ENCODE results near the gene NDRG4.

Gene NDRG4

GRCh38 chr16:58499615-58500351 is at the start of gene NDRG4:
TSS of gene NDRG4 (plus strand) at chr16:58500143. CDS start at chr16:58500249, 106 bp downstream.
- DNase-seq, result peak; percentile 48 to 65

- DNase-seq, result no peak
These were observed 49.4 kb upstream of the NDRG4 start for GRCh38 chr16:58450590-58450989.

- DNase-seq, result no peak
These were observed 48.7 kb upstream of the NDRG4 start for GRCh38 chr16:58451265-58451689.

- DNase-seq, result no peak
These were observed 48.0 kb upstream of the NDRG4 start for GRCh38 chr16:58451945-58452401.

- no peak for DNase-seq
These were observed 47.3 kb upstream of the NDRG4 start for GRCh38 chr16:58452640-58453039.

- DNase-seq, result no peak
These were observed 45.8 kb upstream of the NDRG4 start for GRCh38 chr16:58454178-58454577.

- DNase-seq, result no peak
These were observed 45.1 kb upstream of the NDRG4 start for GRCh38 chr16:58454856-58455255.

- DNase-seq, result no peak
These were observed 44.2 kb upstream of the NDRG4 start for GRCh38 chr16:58455750-58456149.

- no peak for DNase-seq
These were observed 43.8 kb upstream of the NDRG4 start for GRCh38 chr16:58456193-58456592.

GRCh38 chr16:58458606-58459343 is 41.2 kb upstream of the NDRG4 start:
- DNase-seq, result no peak

GRCh38 chr16:58459344-58460218 is 40.4 kb upstream of the NDRG4 start:
- DNase-seq, result peak; percentile 62 to 78

GRCh38 chr16:58460219-58460610 is 39.7 kb upstream of the NDRG4 start:
- no peak for DNase-seq

- DNase-seq, result no peak
These were observed 38.9 kb upstream of the NDRG4 start for GRCh38 chr16:58461056-58461455.

GRCh38 chr16:58461640-58462039 is 38.3 kb upstream of the NDRG4 start:
- no peak for DNase-seq

- DNase-seq, result no peak
These were observed 37.9 kb upstream of the NDRG4 start for GRCh38 chr16:58462089-58462488.

GRCh38 chr16:58462499-58462996 is 37.4 kb upstream of the NDRG4 start:
- no peak for DNase-seq

- peak in 1 of 2 experiments; percentile 29 for DNase-seq
These were observed 36.7 kb upstream of the NDRG4 start for GRCh38 chr16:58462997-58463941.

GRCh38 chr16:58464047-58464915 is 35.7 kb upstream of the NDRG4 start:
- DNase-seq, result peak in 1 of 2 experiments; percentile 32

- DNase-seq, result no peak
These were observed 34.8 kb upstream of the NDRG4 start for GRCh38 chr16:58464916-58465731.

- DNase-seq, result no peak
These were observed 34.1 kb upstream of the NDRG4 start for GRCh38 chr16:58465817-58466216.
